Measurements from ENCODE around the gene CLEC2L. TPM values are rescaled to one million over a fixed set of nuclear protein-coding genes. Genes with fewer than 3 reads are reported as not detected.

Gene CLEC2L
- polyA plus RNA-seq, 1 experiment, result not detected

DNA sequence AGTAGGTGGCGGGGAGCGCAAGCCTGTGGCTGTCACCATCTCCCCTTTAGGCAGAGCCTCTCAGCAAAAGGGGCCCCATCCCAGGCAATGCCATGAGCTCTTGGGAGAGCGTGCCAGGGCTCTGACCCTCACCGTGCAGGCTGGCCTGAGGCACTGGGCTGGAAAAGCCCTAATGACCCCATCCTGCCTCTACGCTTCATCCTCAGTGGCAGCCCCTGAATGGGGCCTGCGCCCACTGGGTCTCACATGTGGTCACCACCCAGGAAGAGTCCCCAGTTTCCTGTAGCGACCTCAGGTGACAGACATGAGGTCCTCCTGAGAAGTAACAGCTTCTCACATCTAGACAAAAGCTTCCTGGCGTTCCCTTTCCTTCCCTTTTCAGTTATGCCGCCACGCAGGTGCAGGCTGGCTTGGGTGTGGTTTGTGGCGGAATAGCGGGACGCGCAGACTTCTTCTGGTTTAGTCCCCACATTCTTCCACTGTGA lies 59.2 kb downstream of the CLEC2L start:
- peak overlapping the region; percentile 21 for H3K27ac ChIP-seq (ENCODE audit: low read depth, low read length)
- H3K27me3 ChIP-seq (ENCODE audit: control insufficient read depth, insufficient read depth, low read length), result no peaks in the 10 kb centered on the region
- TF ChIP-seq, protein P1, sequence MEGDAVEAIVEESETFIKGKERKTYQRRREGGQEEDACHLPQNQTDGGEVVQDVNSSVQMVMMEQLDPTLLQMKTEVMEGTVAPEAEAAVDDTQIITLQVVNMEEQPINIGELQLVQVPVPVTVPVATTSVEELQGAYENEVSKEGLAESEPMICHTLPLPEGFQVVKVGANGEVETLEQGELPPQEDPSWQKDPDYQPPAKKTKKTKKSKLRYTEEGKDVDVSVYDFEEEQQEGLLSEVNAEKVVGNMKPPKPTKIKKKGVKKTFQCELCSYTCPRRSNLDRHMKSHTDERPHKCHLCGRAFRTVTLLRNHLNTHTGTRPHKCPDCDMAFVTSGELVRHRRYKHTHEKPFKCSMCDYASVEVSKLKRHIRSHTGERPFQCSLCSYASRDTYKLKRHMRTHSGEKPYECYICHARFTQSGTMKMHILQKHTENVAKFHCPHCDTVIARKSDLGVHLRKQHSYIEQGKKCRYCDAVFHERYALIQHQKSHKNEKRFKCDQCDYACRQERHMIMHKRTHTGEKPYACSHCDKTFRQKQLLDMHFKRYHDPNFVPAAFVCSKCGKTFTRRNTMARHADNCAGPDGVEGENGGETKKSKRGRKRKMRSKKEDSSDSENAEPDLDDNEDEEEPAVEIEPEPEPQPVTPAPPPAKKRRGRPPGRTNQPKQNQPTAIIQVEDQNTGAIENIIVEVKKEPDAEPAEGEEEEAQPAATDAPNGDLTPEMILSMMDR (IDR thresholded peaks at IDR 0.05; ENCODE audit: low read depth, low read length), result no peak
- no peak for DNase-seq (ENCODE audit: low read depth, low spot score)
- H3K4me3 ChIP-seq (ENCODE audit: low read depth, low read length), result no peak overlapping the region
- ChIA-PET CTCF (interaction anchor here (1.1 kb wide), 1 partner anchor 83 kb away, joined by 4 read pairs; no protein-coding TSS in a partner anchor), POLR2A (no interaction called here)
- H3K9me3 ChIP-seq (ENCODE audit: control insufficient read depth, insufficient read depth, low read length), result no peaks in the 10 kb centered on the region

DNA sequence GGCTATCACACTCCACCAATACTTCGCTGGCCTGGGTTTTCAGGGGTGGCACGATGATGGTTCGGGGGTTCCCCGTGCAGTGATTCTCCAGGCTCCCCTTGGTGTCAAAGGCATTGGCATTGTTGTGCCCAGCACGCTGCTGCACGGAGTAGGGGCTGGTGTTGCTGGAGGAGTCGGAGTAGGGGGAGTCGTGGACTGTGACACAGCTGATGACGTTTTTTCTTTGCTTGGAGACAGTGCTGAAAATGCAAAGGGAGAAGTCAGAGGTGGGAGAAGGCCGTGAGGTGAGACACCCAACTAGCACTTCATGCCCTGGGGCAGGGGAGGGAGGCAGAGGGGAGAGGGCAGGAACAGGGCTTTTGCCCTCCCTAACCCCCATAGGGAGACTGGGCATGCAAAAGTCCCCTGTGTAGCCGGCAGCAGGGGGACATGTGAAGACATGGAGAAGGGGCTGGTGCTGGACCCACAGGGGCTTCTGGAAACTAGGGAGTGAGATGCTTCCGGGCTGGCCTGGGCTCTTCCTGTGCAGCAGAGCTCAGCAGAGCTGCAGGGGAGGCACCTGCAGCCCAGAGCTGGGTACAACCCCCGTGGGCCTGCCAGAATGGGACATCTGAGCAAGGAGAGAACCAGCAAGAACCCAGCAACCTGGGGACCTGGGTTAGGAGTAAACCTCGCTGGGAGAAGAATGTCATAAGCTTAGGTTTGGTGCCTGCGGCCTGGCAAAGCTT lies 60.5 kb downstream of the CLEC2L start:
- H3K9me3 ChIP-seq (ENCODE audit: control insufficient read depth, insufficient read depth, low read length), result no peaks in the 10 kb centered on the region
- POLR2A ChIA-PET, result no interaction called here
- CTCF ChIA-PET, result no interaction called here
- no peak overlapping the region for H3K4me3 ChIP-seq (ENCODE audit: low read depth, low read length)
- H3K27me3 ChIP-seq (ENCODE audit: control insufficient read depth, insufficient read depth, low read length), result no peaks in the 10 kb centered on the region
- peak overlapping the region; percentile 11 for H3K27ac ChIP-seq (ENCODE audit: low read depth, low read length)
- TF ChIP-seq, protein P1 (IDR thresholded peaks at IDR 0.05; ENCODE audit: low read depth, low read length), result no peak
- DNase-seq (ENCODE audit: low read depth, low spot score), result no peak

GRCh38 chr7:139585042-139585441 lies 61.6 kb downstream of the CLEC2L start:
- H3K9me3 ChIP-seq (ENCODE audit: control insufficient read depth, insufficient read depth, low read length), result no peaks in the 10 kb centered on the region
- POLR2A ChIA-PET, result no interaction called here
- TF ChIP-seq, protein P1 (IDR thresholded peaks at IDR 0.05; ENCODE audit: low read depth, low read length), result no peak

GRCh38 chr7:139586286-139586685 lies 62.8 kb downstream of the CLEC2L start:
- Histone ChIP-seq H3K27ac (ENCODE audit: low read depth, low read length) (no peak overlapping the region), H3K4me3 (ENCODE audit: low read depth, low read length) (no peak overlapping the region), H3K27me3 (ENCODE audit: control insufficient read depth, insufficient read depth, low read length) (no peaks in the 10 kb centered on the region), H3K9me3 (ENCODE audit: control insufficient read depth, insufficient read depth, low read length) (no peaks in the 10 kb centered on the region)
- TF ChIP-seq, protein P1 (IDR thresholded peaks at IDR 0.05; ENCODE audit: low read depth, low read length), result no peak
- no peak for DNase-seq (ENCODE audit: low read depth, low spot score)
- ChIA-PET POLR2A (no interaction called here), CTCF (interaction anchor here (0.6 to 1.2 kb wide), 3 partner anchors 16 to 60 kb away, joined by 3 to 5 read pairs (median 3); no protein-coding TSS in a partner anchor)

More at GRCh38 chr7:139585042-139585441, 61.6 kb downstream of the CLEC2L start:
- Histone ChIP-seq H3K4me3 (ENCODE audit: low read depth, low read length) (no peak overlapping the region), H3K27ac (ENCODE audit: low read depth, low read length) (no peak overlapping the region), H3K27me3 (ENCODE audit: control insufficient read depth, insufficient read depth, low read length) (no peaks in the 10 kb centered on the region)
- CTCF ChIA-PET, result interaction anchor here (0.5 to 1.2 kb wide), 2 partner anchors 12 to 18 kb away, joined by 3 to 5 read pairs; no protein-coding TSS in a partner anchor
- DNase-seq (ENCODE audit: low read depth, low spot score), result no peak

DNA sequence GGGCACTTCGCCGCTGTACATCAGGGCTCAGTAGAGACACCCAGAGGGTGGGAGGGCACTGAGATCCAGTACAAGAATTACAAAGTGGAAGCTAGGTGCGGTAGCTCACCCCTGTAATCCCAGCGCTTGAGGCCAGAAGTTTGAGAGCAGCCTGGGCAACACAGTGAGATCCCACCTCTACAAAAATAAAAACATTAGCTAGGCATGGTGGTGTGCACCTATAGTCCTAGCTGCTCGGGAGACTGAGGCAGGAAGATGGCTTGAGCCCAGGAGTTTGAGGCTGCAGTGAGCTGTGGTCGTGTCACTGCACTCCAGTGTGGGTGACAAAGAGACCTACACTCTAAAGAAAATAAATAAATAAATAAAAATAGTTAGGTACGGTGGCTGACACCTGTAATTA lies 64.0 kb downstream of the CLEC2L start:
- H3K9me3 ChIP-seq (ENCODE audit: control insufficient read depth, insufficient read depth, low read length), result no peaks in the 10 kb centered on the region
- H3K27me3 ChIP-seq (ENCODE audit: control insufficient read depth, insufficient read depth, low read length), result no peaks in the 10 kb centered on the region
- ChIA-PET POLR2A (interaction anchor here (0.6 kb wide), 1 partner anchor 575 kb away, joined by 5 read pairs; no protein-coding TSS in a partner anchor), CTCF (interaction anchor here (2.3 to 3.8 kb wide), 2 partner anchors 14 to 32 kb away, joined by 12 to 51 read pairs; no protein-coding TSS in a partner anchor)
- no peak overlapping the region for H3K27ac ChIP-seq (ENCODE audit: low read depth, low read length)
- no peak overlapping the region for H3K4me3 ChIP-seq (ENCODE audit: low read depth, low read length)
- TF ChIP-seq, protein P1 (IDR thresholded peaks at IDR 0.05; ENCODE audit: low read depth, low read length), result no peak
- DNase-seq (ENCODE audit: low read depth, low spot score), result no peak
